NCI-H2196 (cell line): ENCODE data around the gene SATL1.
A peak's percentile ranks its signal among the peaks of the same experiment; 100 is the strongest.
"Not testable (repeated sequence)": the region's sequence is repeated elsewhere in the genome, so short reads cannot be mapped to it uniquely, and the experiment has no call there.

ENCODE experiments used
- DNase-seq: peaks from one replicate; lab custom pipeline; 2025; ENCODE audit not compliant: unreplicated experiment; lab: John Stamatoyannopoulos, UW

Gene SATL1

DNA sequence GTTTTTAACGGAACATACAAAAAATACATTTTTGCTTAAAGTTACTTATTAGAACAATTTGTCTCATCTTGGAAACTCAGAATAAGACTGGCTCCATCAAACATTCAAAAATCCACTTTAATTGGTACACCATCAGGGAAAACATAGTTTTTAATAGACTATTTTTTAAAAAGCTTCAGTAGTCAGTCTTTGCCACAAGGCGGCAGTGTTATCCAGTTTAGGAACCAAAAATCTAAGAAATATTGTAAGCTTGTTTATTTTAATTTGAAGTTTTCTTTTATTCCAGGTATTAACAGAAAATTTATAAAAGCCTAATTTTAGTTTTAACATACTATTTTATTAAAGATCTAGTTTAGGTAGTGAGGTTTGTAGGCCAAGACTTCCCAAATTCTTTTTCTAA lies 132.2 kb downstream of the SATL1 start:
- DNase-seq, result no peak

DNA sequence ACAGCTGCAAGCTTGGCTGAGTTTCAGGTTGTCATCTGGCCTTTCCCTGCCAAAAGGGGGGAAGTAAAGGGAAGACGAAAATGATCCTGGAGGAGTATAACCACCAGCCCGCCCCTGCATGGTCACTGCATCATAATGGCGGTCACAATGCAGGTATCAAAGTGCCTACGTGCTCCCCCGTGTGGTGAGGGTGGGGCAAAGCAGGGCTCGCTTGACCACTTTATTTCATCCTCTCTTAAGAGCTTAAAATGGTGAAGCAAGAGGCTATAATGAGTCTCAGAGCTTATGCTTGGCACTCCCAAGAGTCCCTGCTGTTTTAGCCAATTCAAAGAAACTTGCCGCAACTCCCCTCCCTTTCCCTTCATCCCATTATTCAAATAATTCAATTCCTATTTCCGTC lies 134.3 kb downstream of the SATL1 start:
- DNase-seq, result no peak

DNA sequence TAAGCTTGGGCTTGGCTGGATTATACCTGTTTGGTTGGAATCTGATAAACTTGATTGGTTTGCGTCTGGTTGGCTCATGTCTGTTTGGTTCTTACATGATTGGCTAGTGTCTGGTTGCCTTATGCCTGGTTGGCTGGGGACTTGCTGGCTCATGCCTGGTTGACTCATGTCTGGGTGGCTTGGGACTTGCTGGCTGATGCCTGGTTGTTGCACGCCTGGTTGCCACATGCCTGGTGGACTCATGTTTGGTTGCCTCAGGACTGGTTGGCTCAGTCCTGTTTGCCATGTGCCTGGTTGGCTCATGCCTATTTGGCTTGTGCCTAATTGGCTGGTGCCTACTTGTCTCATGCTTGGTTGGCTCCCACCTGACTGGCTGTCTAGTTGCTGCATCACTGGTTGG lies 135.4 kb downstream of the SATL1 start:
- no peak for DNase-seq

DNA sequence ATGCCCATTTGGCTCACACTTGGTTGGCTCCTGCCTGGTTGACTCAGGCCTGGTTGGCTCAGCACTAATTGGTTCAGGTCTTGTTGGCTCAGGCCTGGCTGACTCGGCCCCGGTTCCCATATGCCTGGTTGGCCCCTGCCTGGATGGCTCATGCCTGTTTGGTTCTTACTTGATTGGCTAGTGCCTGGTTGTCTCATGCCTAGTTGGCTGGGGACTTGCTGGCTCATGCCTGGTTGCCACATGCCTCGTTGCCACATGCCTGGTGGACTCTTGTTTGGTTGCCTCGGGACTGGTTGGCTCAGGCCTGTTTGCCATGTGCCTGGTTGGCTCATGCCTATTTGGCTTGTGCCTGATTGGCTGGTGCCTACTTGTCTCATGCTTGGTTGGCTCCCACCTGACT lies 136.2 kb downstream of the SATL1 start:
- DNase-seq, result no peak

DNA sequence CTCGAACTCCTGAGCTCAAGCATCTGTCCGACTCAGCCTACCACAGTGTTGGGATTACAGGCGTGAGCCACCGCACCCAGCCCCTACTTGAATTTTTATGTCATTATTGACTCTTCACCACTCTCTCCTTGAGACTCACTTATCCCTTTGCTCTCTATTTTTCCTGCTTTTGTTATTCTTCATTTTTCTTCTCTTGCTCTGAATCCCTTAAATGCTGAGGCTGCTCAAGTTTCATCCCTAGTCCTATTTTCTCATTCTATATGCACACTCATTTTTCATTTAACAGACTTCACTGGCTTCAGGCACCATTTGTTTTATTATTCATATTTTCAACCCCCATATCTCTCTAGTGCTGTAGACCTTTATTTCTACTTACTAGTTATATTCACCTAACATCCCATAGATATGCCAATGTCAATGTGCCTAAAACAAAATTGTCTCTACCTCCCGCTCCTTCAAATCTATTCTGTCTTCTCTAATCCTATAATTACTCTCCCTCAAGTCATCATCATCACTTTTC lies 154.2 kb downstream of the SATL1 start:
- DNase-seq, result no peak

DNA sequence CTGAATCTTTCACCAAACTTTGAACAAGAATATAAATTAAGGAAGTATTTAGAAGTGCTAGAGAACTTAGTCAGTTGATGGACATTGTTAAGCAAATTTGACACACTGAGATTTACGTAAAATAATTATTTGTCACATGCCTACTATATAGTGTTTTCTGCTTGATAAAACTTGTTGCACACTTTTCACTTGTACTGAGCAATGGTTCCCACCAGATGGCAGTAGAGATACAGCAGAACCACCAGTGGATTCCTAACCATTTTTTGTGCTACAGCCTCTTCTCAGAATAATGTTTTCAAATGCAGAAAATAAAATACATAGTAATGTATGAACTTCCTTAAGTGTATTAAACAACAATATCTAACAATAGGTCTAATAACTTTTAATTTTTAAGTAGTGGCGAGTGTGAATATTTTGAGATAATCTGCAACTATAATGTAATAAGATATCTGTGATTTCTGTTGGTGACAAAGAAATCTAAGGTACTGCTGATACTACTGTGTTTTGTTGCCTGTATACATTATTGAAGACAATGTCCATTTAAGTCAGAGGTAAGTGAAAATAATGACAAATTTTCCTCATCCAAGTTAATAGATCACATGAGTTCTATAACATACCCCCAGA lies 158.7 kb downstream of the SATL1 start:
- DNase-seq, result peak; percentile 15

DNA sequence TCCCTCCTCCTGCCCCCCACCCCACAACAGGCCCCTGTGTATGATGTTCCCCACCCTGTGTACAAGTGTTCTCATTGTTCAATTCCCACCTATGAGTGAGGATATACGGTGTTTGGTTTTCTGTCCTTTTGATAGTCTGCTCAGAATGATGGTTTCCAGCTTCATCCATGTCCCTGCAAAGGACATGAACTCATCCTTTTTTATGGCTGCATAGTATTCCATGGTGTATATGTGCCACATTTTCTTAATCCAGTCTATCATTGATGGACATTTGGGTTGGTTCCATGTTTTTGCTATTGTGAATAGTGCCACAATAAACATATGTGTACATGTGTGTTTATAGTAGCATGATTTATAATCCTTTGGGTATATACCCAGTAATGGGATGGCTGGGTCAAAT lies 166.3 kb downstream of the SATL1 start:
- not testable (repeated sequence) for DNase-seq

DNA sequence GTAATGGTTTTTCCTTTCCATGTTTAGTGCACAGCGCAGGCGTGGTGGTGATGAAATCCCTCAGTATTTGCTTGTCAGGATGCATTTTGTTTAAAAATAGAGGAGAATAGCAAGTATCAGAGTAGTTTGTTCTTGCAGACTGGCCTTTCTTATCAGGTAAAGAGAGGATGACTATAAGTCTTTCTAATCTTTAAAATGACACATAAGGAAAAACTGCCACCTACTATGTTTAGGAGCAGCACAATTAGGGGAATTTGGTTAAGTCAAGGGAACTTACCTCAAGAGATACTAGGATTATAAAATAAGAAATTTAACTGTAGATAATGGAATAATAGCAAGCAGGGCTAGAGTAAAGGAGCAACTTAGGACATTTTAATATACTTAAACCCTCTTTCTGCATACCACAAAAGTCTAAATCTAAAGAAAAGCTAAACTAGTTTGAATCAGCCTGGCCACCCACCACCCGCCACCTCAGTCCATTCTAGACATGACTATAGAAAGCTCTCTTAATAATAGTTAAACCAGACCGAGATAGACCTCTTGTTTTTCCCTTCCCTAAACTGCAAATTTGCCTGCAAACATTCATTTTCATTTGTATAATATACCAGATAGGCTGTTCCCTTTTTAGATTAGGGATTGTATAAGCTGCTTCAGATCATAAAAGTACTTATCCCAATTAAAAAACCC lies 177.9 kb downstream of the SATL1 start:
- no peak for DNase-seq

DNA sequence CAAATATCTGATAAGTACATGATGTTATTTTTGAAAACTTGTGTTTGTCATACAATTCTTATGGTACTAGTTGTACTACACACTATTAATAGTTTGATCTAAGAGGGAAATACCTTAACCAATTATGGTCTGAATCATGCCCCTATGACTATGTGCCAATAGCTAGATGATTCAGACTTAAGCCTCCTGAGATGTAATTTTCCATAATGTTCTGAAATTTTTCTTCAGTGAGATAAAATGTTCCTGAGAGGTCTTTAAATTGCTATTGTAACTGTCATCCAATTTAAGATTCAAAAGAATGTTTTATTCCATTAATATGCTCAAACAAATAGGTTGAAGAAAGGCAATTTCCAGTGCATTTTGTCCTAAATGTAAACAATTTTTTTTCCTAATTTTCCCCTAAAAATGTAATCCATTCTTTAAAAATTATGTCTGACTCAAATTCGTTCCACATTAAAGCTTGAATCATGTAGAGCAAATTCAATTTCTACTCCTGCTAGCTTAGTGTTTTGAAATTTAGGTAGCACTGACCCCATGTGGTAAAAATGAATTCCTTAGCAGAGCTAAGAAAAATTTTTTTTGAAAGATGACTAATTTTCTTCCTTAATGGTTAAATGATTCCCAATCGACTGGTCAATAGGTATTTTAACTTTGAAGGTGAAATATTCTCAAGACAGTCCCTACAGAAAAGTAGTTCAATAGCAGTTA lies 190.8 kb downstream of the SATL1 start:
- no peak for DNase-seq

DNA sequence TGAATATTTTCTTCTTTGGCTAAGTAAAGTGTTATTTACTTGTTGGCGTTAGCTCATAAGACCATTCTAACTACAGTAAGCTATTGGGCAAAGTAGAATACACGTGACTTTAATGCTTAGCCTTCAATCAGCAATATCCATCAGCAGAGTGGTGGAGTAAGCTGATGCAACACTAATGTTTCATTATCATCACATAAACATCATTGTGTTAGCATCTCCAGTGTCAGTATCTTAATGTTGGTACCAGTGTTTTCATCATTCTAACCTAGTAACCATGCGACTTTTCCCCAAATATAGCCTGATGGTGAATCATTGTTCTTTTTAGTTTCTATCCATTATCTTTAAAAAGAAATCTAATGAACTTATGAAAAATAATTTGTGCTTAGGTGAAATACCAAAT lies 191.4 kb downstream of the SATL1 start:
- DNase-seq, result no peak

DNA sequence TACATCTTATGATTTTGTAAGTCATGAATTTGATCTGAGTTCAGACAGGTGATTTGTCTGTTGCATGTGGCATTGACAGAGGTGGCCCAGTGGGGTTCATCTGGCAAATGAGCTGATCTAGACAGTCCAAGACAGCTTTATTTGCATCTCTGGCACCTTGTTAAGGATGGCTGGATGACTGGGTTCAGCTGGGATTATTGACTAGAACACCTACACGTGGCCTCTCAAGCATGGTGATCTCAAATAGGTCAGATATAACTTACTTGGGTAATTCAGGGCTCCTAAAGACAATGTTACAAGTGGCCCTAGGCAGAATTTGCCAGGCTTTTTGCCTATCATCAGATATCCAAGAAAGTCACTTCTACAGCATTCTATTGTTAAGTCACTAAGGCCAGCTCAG lies 192.0 kb downstream of the SATL1 start:
- no peak for DNase-seq
